OCI-LY3 (cell line): ENCODE measurements around the gene ARL9.

ENCODE experiments used
- EZH2phosphoT487 ChIP-seq: fragments of 200-600 bp; shearing (Covaris generic); IDR thresholded peaks from 2 replicates; pipeline ENCODE4 v1.6.1; 2018; ENCODE audit warnings: antibody characterized with exemption, mixed run types, low read depth
- TF ChIP-seq, protein P1 (sequence below): fragments of 200-600, 300-600 bp; sonication (generic); IDR thresholded peaks from 2 replicates; pipeline ENCODE4 v1.5.1; 2014; ENCODE audit warnings: antibody characterized with exemption, low read length, low read depth

DNA sequence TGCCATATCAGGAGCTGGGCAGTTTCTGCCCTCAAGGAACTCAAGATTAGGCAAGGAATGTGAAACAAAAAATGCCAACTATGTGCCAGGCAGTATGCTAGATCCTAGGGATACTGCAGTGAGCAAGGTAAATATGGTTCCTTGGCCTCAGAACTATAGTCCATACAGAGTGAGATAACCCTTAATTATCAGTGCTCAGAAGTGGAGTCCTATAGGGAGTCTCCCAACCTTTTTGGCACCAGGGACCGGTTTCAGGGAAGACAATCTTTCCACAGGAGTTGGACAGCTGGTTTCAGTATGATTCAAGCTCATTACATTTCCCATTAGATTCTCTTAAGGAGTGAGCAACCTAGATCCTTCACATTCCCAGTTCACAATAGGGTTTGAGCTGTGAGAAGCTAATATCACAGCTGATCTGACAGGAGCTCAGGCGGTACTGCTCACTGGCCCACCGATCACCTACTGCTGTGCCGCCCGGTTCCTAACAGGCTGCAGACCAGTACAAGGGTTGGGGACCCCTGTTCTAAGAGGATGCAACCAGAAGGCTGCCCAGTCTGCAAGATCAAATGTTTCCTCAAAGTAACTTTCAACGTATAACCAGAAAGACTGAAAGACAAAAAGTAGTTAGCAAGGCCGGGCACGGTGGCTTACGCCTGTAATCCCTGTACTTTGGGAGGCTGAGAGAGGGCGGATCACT, 39.8 kb upstream of the ARL9 start:
- TF ChIP-seq, protein P1, sequence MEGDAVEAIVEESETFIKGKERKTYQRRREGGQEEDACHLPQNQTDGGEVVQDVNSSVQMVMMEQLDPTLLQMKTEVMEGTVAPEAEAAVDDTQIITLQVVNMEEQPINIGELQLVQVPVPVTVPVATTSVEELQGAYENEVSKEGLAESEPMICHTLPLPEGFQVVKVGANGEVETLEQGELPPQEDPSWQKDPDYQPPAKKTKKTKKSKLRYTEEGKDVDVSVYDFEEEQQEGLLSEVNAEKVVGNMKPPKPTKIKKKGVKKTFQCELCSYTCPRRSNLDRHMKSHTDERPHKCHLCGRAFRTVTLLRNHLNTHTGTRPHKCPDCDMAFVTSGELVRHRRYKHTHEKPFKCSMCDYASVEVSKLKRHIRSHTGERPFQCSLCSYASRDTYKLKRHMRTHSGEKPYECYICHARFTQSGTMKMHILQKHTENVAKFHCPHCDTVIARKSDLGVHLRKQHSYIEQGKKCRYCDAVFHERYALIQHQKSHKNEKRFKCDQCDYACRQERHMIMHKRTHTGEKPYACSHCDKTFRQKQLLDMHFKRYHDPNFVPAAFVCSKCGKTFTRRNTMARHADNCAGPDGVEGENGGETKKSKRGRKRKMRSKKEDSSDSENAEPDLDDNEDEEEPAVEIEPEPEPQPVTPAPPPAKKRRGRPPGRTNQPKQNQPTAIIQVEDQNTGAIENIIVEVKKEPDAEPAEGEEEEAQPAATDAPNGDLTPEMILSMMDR: no peak
- no peak for TF ChIP-seq EZH2phosphoT487
